Natural killer cell (primary cell): Measurements from ENCODE around the gene PRDM11. TPM values are rescaled to one million over a fixed set of nuclear protein-coding genes. Genes with fewer than 3 reads are reported as not detected.

Source experiments
- ATAC-seq, 3 donors: fragments of 150-1000 bp in 2 of 3; fragments of 200-7000 bp in 1 of 3; cut with Tn5 transposase; 1 replicate in 1 of 3; 2 replicates in 2 of 3; pipeline ENCODE4 v1.10.0; 2021; ENCODE audit warnings: mild to moderate bottlenecking in 2 of 3, moderate library complexity in 2 of 3
- DNase-seq, 2 donors: peaks; one replicate each; pipeline versions ENCODE4 v3.0.0 to v3.0.0-alpha.2; 2013 to 2021; ENCODE audit warnings: mixed read lengths in 1 of 2
- H3K27ac ChIP-seq: one replicate; pipeline ENCODE4 v1.5.1; 2013; ENCODE audit warnings: mild to moderate bottlenecking, low read length
- H3K27me3 ChIP-seq: one replicate; pipeline ENCODE4 v1.6.1; 2013; ENCODE audit warnings: low read length; ENCODE audit not compliant: control insufficient read depth, insufficient read depth
- H3K36me3 ChIP-seq: one replicate; pipeline ENCODE4 v1.6.1; 2013; ENCODE audit warnings: low read length; ENCODE audit not compliant: control insufficient read depth, insufficient read depth
- H3K4me1 ChIP-seq: one replicate; pipeline ENCODE4 v1.6.1; 2013; ENCODE audit warnings: low read length; ENCODE audit not compliant: control insufficient read depth, insufficient read depth
- H3K4me3 ChIP-seq: one replicate; pipeline ENCODE4 v1.5.1; 2013; ENCODE audit warnings: low read length
- H3K9me3 ChIP-seq: one replicate; pipeline ENCODE4 v1.6.1; 2013; ENCODE audit warnings: low read length; ENCODE audit not compliant: control insufficient read depth, insufficient read depth
- H3K27ac Mint-ChIP-seq, 2 donors: one replicate each; pipeline ENCODE4 v1.8.0; 2022; ENCODE audit warnings: mild to moderate bottlenecking in 2 of 2, mixed read lengths in 2 of 2, moderate library complexity in 1 of 2
- H3K27me3 Mint-ChIP-seq, 2 donors: one replicate each; pipeline ENCODE4 v1.8.0; 2022; ENCODE audit warnings: low read depth in 2 of 2, mixed read lengths in 2 of 2
- H3K36me3 Mint-ChIP-seq: one replicate; pipeline ENCODE4 v1.8.0; 2022; ENCODE audit warnings: mixed read lengths
- H3K4me1 Mint-ChIP-seq, 2 donors: one replicate each; pipeline ENCODE4 v1.8.0; 2022; ENCODE audit warnings: mixed read lengths in 2 of 2
- H3K4me3 Mint-ChIP-seq: one replicate; pipeline ENCODE4 v1.8.0; 2022; ENCODE audit warnings: mild to moderate bottlenecking, moderate library complexity, mixed read lengths
- H3K9me3 Mint-ChIP-seq, 2 donors: one replicate each; pipeline ENCODE4 v1.8.0; 2022; ENCODE audit warnings: mixed read lengths in 2 of 2
- CTCF ChIP-seq: fragments of 200-600 bp; IDR thresholded peaks from one replicate; pipeline ENCODE4 v1.8.0; 2022; ENCODE audit warnings: antibody characterized with exemption
- WGBS: methylation state at CpG from one replicate; pipeline ENCODE4 v1.1.7; 2013; ENCODE audit warnings: missing lambda C conversion rate; ENCODE audit not compliant: insufficient coverage; 5-methylcytosine and 5-hydroxymethylcytosine counted together
- intact Hi-C: fragments of 100-400 bp; cut with micrococcal nuclease; formaldehyde crosslinking; loops from one replicate; pipeline ENCODE4 v1.14.2; 2022
- total RNA-seq, 4 donors: library from RNA; stranded (reverse); fragments of 120-200 nt in 1 of 4; gene quantifications; one replicate each; pipeline versions ENCODE4 v1.2.3 to v1.2.4, GENCODE V29; 2013 to 2022

PRDM11 gene
- total RNA-seq, 3 donors from 2014 or later (not counting 1 experiment from before 2014, with no cell fraction given): 10.3 to 14.7 (median 13.7) TPM

- Histone ChIP-seq H3K4me3 (no peak overlapping the region), H3K4me1 (peaks cover 3% of the 10 kb centered on the region), H3K27ac (no peak overlapping the region), H3K36me3 (no peaks in the 10 kb centered on the region), H3K9me3 (no peaks in the 10 kb centered on the region), H3K27me3 (no peaks in the 10 kb centered on the region)
- DNase-seq (no peak), ATAC-seq (no peak)
- no peak for TF ChIP-seq CTCF
- no peaks in the 10 kb centered on the region for H3K36me3 Mint-ChIP-seq
- 68% methylated on average over 9 of the region's 10 CpGs for WGBS
- H3K27me3 Mint-ChIP-seq: no peaks in the 10 kb centered on the region
- intact Hi-C loops: no loop called here
- peaks cover 29 to 50% of the 10 kb centered on the region in 2 donors for H3K4me1 Mint-ChIP-seq
- H3K4me3 Mint-ChIP-seq: no peak overlapping the region
- H3K27ac Mint-ChIP-seq: no peak overlapping the region
- H3K9me3 Mint-ChIP-seq: no peaks in the 10 kb centered on the region
Measured at GRCh38 chr11:45168366-45169130, 22.1 kb downstream of the PRDM11 start.

GRCh38 chr11:45169310-45170072 lies 23.1 kb downstream of the PRDM11 start:
- no peak for DNase-seq
- no peak overlapping the region for H3K27ac Mint-ChIP-seq

GRCh38 chr11:45170484-45170883 lies 24.0 kb downstream of the PRDM11 start:
- no peaks in the 10 kb centered on the region for H3K27me3 ChIP-seq
- no peak overlapping the region for H3K4me3 ChIP-seq
- Mint-ChIP-seq H3K9me3 (no peaks in the 10 kb centered on the region), H3K27ac (no peak overlapping the region), H3K27me3 (no peaks in the 10 kb centered on the region), H3K4me3 (no peak overlapping the region), H3K4me1 (peaks cover 27 to 44% of the 10 kb centered on the region in 2 donors), H3K36me3 (no peaks in the 10 kb centered on the region)
- DNase-seq (no peak), ATAC-seq (no peak)
- intact Hi-C loops: no loop called here
- no peaks in the 10 kb centered on the region for H3K9me3 ChIP-seq
- H3K4me1 ChIP-seq: no peaks in the 10 kb centered on the region
- no peak overlapping the region for H3K27ac ChIP-seq
- H3K36me3 ChIP-seq: no peaks in the 10 kb centered on the region
- TF ChIP-seq CTCF: no peak
- WGBS: 87% methylated on average over 2 of the region's 2 CpGs

More at GRCh38 chr11:45169310-45170072, 23.1 kb downstream of the PRDM11 start:
- Histone ChIP-seq H3K4me3 (no peak overlapping the region), H3K27ac (no peak overlapping the region), H3K36me3 (no peaks in the 10 kb centered on the region), H3K9me3 (no peaks in the 10 kb centered on the region), H3K4me1 (no peaks in the 10 kb centered on the region), H3K27me3 (no peaks in the 10 kb centered on the region)
- no peaks in the 10 kb centered on the region for H3K36me3 Mint-ChIP-seq
- TF ChIP-seq CTCF: no peak
- WGBS: 82% methylated on average over 3 of the region's 3 CpGs
- intact Hi-C loops: no loop called here
- no peak for ATAC-seq
- H3K4me1 Mint-ChIP-seq: peaks cover 27 to 44% of the 10 kb centered on the region in 2 donors
- no peak overlapping the region for H3K4me3 Mint-ChIP-seq
- no peaks in the 10 kb centered on the region for H3K27me3 Mint-ChIP-seq
- H3K9me3 Mint-ChIP-seq: no peaks in the 10 kb centered on the region
